GM18909 (cell line): ENCODE results near the gene PCDHB8.
"Not testable (repeated sequence)": the region's sequence is repeated elsewhere in the genome, so short reads cannot be mapped to it uniquely, and the experiment has no call there.

Experiments used
- ATAC-seq: cut with Tn5 transposase; IDR thresholded peaks from one replicate; pipeline ENCODE4 v1.9.1; 2021; ENCODE audit warnings: mild to moderate bottlenecking; ENCODE audit not compliant: unreplicated experiment, poor library complexity

PCDHB8 gene

DNA sequence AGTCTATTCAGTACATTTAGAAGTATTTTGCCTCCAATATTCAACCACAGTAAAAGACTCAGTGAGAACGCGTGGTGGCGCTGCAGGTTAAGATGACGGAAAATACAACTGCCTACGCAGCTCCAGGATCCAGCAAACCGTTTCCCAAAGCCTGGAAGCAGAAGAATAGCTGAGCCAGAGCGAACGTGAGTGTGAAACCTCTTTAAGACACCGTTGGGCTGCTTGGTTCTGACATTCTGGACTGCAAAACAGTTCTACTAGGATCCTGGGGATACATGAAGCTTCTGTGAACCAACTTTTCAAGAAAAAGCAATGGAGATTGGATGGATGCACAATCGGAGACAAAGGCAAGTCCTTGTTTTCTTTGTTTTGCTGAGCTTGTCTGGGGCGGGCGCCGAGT is 4.7 kb downstream of the PCDHB8 start, which contains the start of gene PCDHB16:
TSS of gene PCDHB16 (plus strand) at position 140 of the 400 bp plus-strand sequence. CDS start at position 313, 173 bp downstream.
- ATAC-seq = no peak

GRCh38 chr5:141184117-141184855 is 6.7 kb downstream of the PCDHB8 start:
- ATAC-seq = not testable (repeated sequence)

- ATAC-seq = no peak
Measured at GRCh38 chr5:141186897-141187512, 9.4 kb downstream of the PCDHB8 start, which contains the start of gene PCDHB9. Gene PCDHB9 (plus strand): TSS chr5:141187161. CDS start chr5:141187319, 158 bp downstream.

- ATAC-seq = not testable (repeated sequence)
Measured at GRCh38 chr5:141188682-141189081, 11.1 kb downstream of the PCDHB8 start.

GRCh38 chr5:141189131-141189530 is 11.5 kb downstream of the PCDHB8 start:
- not testable (repeated sequence) for ATAC-seq

GRCh38 chr5:141192110-141192725 is 14.6 kb downstream of the PCDHB8 start, which contains the start of gene PCDHB10:
Gene PCDHB10 (plus strand): TSS chr5:141192353. CDS start chr5:141192553, 200 bp downstream.
- ATAC-seq = no peak

DNA sequence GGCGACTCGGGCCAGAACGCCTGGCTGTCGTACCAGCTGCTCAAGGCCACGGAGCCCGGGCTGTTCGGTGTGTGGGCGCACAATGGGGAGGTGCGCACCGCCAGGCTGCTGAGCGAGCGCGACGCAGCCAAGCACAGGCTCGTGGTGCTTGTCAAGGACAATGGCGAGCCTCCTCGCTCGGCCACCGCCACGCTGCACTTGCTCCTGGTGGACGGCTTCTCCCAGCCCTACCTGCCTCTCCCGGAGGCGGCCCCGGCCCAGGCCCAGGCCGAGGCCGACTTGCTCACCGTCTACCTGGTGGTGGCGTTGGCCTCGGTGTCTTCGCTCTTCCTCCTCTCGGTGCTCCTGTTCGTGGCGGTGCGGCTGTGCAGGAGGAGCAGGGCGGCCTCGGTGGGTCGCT is 16.7 kb downstream of the PCDHB8 start:
- ATAC-seq = not testable (repeated sequence)

GRCh38 chr5:141196363-141196762 is 18.8 kb downstream of the PCDHB8 start:
- ATAC-seq = no peak

DNA sequence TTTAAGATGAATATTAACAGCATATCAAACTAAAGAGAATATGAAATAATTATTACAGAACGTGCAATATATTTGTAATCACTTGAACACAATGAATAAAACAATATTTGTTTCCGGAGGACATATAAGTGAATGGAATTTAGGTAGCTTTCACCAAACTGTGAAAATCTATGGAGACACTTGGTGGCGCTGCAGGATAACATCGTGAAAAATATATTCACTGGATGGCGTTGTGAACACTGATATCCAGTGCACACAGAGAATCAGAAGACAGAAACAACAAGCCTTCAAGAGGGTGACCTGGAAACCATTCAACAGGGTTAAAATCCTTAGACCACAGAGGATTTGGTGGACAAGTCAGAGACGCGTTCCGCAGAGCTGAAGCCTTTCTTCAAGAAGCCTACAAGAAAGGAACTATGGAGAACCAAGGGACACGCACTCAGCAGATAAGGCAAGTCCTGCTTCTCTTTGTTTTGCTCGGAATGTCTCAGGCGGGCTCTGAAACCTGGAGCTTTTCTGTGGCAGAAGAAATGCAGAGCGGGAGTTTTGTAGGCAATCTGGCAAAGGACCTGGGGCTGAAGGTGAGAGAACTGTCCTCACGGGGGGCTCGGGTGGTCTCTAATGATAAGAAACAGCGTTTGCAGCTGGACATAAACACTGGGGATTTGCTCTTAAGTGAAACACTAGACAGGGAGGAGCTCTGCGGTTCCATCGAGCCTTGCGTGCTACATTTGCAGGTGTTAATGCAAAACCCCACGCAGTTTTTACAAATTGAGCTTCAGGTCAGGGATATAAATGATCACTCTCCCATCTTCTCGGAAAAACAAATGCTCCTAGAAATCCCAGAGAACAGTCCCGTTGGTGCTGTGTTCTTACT is 22.0 kb downstream of the PCDHB8 start, which contains the start of gene PCDHB11:
TSS of gene PCDHB11 (plus strand) at position 269 of the 877 bp plus-strand sequence. CDS start at position 417, 148 bp downstream.
- no peak for ATAC-seq

GRCh38 chr5:141201126-141201525 is 23.5 kb downstream of the PCDHB8 start:
- ATAC-seq = not testable (repeated sequence)

- not testable (repeated sequence) for ATAC-seq
Measured at GRCh38 chr5:141201646-141202045, 24.1 kb downstream of the PCDHB8 start.

DNA sequence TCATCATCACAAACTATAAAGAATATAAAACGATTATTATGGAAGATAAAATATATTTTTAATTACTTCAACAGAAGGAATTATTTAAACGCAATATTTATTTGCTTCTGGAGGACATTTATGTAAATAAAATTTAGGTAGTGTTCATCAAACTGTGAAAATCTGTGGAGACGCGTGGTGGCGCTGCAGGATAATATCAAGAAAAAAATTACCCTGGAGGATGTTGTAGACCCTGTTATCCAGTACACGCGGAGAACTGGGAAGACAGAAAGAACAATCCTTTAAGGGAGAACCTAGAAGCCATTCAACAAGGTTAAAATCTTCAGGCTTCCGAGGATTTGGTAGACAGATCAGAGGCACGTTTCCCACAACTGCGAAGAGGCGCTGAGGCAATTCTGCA is 30.9 kb downstream of the PCDHB8 start, which contains the start of gene PCDHB12:
TSS of gene PCDHB12 (plus strand) at position 242 of the 400 bp plus-strand sequence. CDS start 189 bp downstream, outside the sequence.
- ATAC-seq = no peak

DNA sequence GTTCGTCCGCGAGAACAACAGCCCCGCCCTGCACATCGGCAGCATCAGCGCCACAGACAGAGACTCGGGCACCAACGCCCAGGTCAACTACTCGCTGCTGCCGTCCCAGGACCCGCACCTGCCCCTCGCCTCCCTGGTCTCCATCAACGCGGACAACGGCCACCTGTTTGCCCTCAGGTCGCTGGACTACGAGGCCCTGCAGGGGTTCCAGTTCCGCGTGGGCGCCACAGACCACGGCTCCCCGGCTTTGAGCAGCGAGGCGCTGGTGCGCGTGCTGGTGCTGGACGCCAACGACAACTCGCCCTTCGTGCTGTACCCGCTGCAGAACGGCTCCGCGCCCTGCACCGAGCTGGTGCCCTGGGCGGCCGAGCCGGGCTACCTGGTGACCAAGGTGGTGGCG is 32.7 kb downstream of the PCDHB8 start:
- not testable (repeated sequence) for ATAC-seq

DNA sequence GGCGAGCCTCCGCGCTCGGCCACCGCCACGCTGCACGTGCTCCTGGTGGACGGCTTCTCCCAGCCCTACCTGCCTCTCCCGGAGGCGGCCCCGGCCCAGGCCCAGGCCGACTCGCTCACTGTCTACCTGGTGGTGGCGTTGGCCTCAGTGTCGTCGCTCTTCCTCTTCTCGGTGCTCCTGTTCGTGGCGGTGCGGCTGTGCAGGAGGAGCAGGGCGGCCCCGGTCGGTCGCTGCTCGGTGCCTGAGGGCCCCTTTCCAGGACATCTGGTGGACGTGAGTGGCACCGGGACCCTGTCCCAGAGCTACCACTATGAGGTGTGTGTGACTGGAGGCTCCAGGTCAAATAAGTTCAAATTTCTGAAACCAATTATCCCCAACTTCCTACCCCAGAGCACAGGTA is 33.3 kb downstream of the PCDHB8 start:
- not testable (repeated sequence) for ATAC-seq

DNA sequence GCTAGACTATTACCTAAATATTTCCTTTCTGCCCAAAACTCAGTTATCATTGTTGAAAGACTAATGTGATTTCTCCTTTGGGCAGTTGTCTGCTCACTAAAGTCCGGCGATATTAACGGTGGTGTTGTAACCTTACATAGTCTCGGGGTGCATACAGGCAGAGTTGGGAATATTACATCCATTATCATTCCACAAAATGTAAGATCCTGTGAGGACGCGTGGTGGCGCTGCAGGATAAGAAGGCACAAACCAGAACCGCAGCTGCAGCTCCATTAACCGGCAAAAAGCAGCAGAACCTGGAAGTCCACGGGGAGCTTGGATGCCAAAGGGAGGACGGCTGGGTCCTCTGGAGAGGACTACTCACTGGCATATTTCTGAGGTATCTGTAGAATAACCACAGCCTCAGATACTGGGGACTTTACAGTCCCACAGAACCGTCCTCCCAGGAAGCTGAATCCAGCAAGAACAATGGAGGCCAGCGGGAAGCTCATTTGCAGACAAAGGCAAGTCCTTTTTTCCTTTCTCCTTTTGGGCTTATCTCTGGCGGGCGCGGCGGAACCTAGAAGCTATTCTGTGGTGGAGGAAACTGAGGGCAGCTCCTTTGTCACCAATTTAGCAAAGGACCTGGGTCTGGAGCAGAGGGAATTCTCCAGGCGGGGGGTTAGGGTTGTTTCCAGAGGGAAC is 36.2 kb downstream of the PCDHB8 start, which contains the start of gene PCDHB13:
TSS of gene PCDHB13 (plus strand) at position 264 of the 684 bp plus-strand sequence. CDS start at position 469, 205 bp downstream.
- not testable (repeated sequence) for ATAC-seq

GRCh38 chr5:141214583-141214982 is 37.0 kb downstream of the PCDHB8 start:
- ATAC-seq = not testable (repeated sequence)

DNA sequence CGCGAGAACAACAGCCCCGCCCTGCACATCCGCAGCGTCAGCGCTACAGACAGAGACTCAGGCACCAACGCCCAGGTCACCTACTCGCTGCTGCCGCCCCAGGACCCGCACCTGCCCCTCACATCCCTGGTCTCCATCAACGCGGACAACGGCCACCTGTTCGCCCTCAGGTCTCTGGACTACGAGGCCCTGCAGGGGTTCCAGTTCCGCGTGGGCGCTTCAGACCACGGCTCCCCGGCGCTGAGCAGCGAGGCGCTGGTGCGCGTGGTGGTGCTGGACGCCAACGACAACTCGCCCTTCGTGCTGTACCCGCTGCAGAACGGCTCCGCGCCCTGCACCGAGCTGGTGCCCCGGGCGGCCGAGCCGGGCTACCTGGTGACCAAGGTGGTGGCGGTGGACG is 37.9 kb downstream of the PCDHB8 start:
- ATAC-seq = not testable (repeated sequence)

DNA sequence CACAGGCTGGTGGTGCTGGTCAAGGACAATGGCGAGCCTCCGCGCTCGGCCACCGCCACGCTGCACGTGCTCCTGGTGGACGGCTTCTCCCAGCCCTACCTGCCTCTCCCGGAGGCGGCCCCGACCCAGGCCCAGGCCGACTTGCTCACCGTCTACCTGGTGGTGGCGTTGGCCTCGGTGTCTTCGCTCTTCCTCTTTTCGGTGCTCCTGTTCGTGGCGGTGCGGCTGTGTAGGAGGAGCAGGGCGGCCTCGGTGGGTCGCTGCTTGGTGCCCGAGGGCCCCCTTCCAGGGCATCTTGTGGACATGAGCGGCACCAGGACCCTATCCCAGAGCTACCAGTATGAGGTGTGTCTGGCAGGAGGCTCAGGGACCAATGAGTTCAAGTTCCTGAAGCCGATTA is 38.4 kb downstream of the PCDHB8 start:
- ATAC-seq = not testable (repeated sequence)
